Sciatic nerve (tissue), 2 donors: ENCODE data around the gene APOL3. TPM values are rescaled to one million over a fixed set of nuclear protein-coding genes. Genes with fewer than 3 reads are reported as not detected.
"Not testable (repeated sequence)": the region's sequence is repeated elsewhere in the genome, so short reads cannot be mapped to it uniquely, and the experiment has no call there.

ENCODE experiments used
- ATAC-seq: fragments of 200-7000 bp; cut with Tn5 transposase; one replicate; pipeline ENCODE4 v1.9.1; 2020; ENCODE audit warnings: mild to moderate bottlenecking, moderate library complexity
- DNase-seq: peaks from one replicate; pipeline ENCODE4 v3.0.0-alpha.2; 2020; ENCODE audit warnings: low spot score
- intact Hi-C: fragments of 100-400 bp; cut with DNase I; formaldehyde crosslinking; loops from one replicate; pipeline ENCODE4 v1.14.2; 2022
- total RNA-seq: library from RNA; stranded (reverse); fragmentation: NEBNext Ultra II Directional; extraction: Animal tissue kit (Norgen Biotek cat#: 25700); gene quantifications from one replicate; pipeline ENCODE4 v1.2.1, GENCODE V29; 2021
- donor health status: DM: no; HTN: no; CAD: no.
- donor health status: DM: no; HTN: no; CAD: no.

Gene APOL3
- total RNA-seq, 1 donor from 2014 or later = 77.2 TPM

DNA sequence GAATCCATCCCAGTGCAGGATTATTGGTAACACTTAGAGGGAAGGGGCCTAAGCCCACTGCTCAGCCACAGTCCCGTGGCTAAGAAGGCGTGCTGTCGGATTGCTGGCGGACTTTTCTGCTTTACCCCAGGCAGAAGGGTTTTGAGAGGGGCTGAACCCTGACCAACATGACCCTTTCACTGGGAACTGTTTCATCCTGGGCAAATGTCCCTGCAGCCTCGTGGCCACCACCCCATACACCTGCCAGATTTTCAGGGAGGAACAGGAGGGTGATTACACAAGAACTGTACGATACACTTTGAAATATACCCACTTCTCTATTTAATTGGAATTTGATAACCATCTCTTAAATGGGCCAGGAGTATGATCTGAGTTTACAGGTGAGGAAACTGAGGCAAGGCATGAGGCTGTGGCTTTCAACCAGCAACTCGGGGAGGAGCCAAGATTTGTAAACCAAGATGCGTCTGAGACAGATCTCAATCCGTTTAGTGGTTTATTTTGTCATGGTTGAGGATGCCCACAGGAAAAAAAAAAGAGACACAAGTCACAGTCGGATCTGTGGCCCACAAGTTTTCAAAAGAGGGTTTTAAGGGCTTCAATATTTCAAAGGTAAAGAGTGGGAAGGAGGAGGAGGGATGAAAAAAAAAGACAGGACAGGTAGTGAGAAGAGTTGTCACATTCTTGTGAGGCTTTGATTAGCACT lies 6.1 kb upstream of the APOL3 start:
- no peak for ATAC-seq
- no peak for DNase-seq
- intact Hi-C loops = no loop called here

DNA sequence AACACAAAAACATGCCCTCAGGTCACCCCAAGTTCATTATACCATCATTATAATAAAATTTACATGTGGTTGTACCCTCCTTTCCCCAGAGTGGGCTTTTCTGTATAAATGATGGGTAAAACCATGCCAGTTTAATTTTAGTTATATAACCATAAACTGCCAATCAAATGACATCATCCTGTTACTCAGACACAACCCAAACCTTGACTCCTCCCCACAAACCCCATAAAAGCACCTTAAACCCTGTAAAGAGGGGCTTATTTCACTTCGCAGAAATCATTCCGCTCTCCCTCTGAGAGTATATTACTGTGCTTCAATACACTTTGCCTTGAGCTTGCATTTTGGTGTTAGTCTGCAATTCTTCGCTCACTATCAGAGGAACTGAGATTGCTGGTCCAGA lies 5.5 kb upstream of the APOL3 start:
- no peak for ATAC-seq
- DNase-seq = no peak
- intact Hi-C loops = no loop called here

DNA sequence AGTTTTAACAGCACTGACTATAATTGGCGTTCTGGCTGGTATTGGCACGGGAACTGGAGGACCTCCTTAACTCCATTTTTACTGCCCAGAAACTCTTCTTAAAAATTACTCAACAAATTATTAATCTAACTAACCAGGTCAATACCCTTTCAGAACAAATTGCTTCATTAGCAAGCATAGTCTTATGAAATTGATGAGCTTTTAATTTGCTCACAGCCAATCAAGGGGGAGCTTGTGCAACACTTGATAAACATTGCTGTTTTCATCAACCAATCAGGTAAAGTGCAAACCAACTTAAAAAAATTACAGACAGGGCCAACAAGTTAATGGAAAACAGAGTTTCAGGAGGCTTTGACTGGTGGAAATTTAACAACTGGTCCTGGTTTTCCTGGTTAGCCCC lies 4.6 kb upstream of the APOL3 start:
- DNase-seq (no peak), ATAC-seq (no peak)
- intact Hi-C loops = no loop called here

DNA sequence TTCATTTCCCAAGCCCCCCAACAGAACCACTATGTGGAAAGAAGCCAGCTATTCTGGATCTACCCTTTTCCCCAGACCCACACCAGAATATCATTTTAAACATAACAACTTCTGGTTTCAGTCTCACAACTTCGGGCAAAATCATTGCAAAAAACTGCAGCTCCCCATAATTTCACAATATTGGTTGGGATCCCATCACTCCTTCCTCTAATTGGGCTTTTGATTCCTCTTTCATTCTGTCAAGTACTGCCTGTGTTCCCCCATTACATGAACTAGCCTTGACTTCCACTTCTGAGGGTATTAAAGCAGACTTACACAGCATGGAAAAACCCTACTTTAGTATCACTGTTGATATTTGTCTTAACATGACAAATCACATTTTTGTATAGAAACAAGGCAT lies 4.1 kb upstream of the APOL3 start:
- intact Hi-C loops = no loop called here
- ATAC-seq (no peak), DNase-seq (no peak)

DNA sequence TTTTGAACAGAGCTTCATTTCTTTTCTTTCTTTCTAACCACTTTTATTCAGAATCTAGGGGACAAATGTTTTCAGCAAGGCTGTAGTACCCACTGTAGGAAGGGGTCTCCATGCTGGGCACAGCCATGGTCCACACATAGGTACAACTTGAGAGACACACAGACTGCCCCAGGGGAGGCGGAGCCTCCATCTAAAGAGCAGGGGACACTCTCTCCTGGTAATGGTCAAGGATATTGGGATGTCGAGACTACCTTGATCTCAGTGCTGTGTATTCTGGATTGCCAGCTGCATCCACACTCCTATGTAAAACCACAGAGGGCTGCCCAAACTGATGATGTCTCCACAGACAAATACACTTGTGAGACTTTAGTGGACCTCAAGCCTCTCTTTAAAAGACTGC lies 2.9 kb upstream of the APOL3 start:
- ATAC-seq = no peak
- intact Hi-C loops = no loop called here
- DNase-seq = no peak

DNA sequence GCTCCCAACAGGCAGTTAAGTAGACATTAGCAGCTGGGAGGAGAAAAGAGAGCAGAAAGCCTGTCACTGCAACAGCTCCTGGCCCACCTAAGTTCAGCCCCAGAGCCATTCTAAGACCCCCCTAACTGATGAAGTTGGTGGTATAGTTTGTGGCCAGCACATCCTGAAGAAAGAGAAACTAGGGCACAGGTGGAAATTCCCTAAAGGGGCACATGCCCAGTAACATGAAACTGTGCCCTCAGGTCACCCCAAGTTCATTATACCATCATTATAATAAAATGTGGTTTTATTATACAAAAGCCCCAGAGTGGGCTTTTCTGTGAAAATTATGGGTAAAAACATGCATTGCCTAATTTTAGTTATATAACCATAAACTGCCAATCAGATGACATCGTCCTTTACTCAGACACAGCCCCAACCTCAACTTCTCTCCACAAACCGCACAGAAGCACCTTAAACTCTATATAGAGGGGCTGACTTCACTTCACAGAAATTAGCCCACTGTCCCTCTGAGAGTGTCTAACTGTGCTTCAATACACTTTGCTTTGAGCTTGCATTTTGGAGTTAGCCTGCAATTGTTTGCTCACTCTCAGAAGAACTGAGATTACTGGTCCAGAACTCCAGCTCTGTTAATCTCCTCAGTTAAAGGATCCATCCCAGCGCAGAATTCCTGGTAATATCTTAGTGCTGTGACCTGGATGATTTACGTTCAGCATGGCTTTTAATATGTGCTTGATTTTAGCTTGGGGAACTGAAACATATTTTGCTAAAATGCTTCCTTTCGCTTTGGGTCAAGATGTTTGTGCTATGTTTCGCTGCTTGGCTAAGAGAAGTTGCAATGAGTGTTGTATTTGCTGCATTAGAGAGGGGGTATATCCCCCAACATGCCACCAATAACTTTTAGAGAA lies 1.8 kb upstream of the APOL3 start:
- ATAC-seq (no peak), DNase-seq (no peak)
- intact Hi-C loops = no loop called here

DNA sequence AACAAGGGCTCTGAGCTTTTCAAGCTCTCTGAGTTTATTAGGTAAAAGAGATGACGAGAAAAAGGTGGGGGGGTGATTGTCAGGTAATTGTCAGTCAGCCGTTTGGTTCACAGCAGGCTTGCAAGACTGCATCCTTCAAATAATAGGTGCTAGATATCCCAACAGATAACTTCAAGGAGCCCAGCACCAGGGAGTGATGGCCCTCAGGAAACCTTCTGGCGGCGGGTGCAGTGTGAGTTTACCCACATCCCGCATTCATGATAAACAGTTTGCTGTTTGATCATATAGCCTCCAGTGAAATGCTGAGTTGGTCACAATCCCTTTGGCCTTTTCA lies 1.2 kb upstream of the APOL3 start:
- ATAC-seq, intact Hi-C loops, DNase-seq: not testable (repeated sequence)

DNA sequence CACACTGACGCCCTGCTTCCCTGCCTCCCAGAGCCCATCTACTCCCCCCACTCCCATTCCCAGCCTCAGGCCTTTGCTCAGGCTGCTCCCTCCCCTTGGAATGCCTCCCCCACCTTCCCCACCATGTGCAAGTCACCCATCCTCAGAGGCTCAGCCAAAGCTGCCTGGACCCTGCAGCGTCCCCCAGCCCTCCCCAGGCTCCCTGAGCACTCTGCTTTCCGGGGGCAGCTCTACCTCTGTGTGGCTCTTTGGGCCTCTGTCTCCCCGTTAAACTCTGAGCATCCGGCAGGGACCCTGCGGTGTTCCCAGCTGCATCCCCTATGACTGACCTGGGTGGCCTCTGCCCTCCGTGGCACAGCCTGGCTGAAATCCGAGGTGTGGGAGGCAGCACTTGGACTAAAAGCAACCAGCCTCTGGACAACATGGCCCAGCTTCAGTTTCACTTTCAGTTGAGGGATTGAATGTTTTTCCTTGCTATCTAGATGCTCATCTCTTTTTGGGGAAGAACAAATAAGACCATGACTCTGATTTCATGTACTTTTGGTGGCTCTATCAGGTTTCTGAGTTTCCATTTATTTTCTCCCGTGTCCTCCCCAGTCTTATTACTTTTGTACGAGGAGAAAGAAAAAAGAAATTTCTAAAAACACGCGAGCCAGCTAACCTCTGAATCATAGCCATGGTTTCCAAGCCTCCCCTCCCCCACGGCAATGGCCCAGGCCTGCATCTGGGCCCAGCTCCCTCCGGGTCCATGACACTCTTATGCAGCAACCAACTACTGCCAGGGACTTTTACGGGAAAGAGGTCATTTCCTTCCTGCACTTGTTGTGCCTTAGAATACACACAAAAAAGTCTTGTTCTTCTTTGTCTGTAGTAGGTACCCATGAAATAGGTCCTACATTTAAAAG lies 3.8 kb downstream of the APOL3 start:
- peak; percentile 93 for DNase-seq
- ATAC-seq = peak; percentile 84
- intact Hi-C loops = no loop called here

DNA sequence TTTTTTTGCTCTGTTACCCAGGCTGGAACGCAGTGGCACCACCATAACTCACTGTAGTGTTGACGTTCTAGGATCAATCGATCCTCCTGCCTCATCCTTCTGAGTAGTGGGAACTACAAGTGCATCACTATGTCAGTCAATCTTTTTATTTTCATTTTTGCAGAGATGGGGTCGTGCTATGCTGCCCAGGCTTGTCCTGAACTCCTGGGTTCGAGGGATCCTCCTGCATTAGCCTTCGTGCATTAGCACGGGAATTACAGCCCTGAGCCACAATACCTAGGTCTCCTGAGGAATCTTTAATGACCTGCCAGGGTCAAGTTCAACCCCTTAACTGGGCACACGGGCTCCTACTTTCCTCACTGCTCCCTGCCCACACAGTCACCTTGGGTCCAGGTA lies 4.4 kb downstream of the APOL3 start:
- DNase-seq (no peak), ATAC-seq (no peak)
- intact Hi-C loops = no loop called here

DNA sequence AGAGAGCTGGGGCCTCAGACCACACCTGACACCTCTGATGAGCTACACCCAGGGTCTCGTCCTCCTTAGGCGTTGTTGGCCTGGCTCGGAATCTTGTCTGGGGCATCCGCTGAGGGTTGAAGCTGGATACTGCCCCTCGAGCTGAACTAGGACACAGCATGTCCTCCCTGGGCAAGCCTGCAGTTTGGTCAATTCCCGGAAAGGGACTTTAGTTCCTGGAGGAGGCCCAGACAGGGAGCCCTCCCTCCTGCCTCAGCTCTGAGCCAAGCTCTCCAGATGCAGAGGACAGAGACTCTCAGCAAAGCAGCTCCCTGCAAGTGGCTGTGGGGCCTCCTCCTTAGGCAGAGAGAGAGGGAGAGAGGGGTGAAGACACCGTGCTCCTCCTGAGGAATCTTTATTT lies 4.9 kb downstream of the APOL3 start:
- ATAC-seq (peak; percentile 83), DNase-seq (peak; percentile 77)
- intact Hi-C loops = no loop called here

DNA sequence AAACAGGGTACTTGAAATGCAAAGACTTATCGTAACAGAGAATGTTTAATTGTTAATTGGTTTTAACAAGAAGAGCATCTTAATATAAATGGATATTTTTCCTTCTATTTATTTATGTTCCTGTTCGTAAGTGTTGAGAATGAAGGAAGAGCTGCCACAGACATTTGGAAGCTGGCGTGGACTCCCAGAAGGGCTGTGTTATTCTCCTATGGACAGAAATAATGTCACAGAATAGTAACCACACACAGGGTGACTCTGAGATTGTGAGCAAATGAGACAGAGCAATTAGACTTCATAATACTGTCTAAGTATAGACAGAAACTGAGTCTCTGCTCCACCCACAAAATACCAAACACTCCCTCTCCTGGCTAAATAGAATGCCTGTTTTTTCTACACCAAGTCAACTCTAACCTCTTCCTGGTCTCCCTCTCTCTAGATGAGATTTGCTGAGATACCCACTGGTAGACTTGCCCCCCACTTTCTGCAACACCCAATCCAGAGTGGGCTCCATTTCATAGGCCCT lies 6.1 kb downstream of the APOL3 start:
- ATAC-seq (no peak), DNase-seq (no peak)
- intact Hi-C loops = no loop called here

DNA sequence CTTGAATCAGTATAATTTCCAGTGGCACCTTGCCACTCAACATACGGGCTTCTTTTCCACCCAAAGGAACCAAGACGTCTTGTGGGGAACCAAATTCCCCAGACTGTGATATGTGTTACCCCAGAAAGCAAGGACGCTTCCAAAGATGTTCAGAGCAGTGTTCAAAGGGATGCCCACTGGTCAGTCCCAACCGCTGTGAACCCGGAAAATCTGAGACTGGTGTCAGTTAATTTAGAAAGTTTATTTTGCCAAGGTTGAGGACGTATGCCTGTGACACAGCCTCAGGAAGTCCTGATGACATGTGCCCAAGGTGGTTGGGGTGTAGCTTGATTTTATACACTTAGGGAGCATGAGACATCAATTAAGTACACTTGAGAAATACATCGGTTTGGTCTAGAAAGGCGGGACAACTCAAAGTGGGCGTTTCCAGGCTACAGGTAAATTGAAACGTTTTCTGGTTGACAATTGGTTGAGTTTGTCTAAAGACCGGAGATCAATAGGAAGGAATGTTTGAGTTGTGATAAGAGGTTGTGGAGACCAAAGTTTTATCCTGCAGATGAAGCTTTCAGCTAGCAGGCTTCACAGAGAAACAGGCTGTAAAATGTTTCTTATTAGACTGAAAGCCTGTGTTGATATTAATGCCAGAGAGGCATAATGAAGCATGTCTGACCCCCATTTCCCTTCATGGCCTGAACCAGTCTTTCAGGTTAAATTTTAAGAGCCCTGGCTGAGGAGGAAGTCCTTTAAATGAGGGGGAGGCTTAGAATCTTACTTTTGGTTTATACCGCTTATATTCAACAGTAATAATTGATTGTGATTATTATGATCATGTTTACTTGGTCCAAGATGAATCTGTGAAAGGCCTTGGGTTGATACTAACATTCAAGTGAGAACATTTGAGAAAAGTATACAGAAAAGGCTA lies 6.8 kb downstream of the APOL3 start:
- DNase-seq (no peak), ATAC-seq (no peak)
- intact Hi-C loops = no loop called here

DNA sequence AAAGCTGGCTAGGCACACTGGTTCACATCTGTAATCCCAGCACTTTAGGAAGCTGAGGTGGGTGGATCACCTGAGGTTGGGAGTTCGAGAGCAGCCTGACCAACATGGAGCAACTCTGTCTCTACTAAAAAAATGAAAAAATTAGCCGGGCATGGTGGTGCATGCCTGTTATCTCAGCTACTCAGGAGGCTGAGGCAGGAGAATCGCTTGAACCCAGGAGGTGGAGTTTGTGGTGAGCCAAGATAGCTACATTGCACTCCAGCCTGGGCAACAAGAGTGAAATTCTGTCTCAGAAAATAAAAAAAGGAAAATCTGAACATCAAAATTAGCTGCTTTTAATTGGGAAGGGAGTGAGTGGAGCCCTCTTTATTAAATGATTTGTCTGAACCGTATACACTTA lies 7.7 kb downstream of the APOL3 start:
- DNase-seq, intact Hi-C loops, ATAC-seq: not testable (repeated sequence)

DNA sequence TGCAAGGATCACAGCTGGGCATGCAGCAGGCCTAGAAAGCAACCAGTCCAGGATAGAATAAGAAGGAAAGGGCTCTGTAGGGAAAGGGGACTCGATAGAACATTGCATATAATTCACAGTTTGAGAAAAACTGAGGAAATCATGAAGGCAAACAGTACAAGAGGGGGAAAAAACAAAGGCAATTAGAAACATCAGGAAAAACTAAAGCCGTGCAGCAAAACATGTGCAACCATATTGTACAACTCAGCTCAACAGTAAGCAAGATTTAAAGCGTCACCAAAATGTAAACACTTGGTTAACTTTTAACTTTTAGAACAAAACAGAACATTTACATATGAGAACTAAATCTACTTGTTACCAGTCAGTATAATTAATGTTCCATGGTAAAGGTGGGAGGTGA lies 8.5 kb downstream of the APOL3 start:
- no peak for ATAC-seq

DNA sequence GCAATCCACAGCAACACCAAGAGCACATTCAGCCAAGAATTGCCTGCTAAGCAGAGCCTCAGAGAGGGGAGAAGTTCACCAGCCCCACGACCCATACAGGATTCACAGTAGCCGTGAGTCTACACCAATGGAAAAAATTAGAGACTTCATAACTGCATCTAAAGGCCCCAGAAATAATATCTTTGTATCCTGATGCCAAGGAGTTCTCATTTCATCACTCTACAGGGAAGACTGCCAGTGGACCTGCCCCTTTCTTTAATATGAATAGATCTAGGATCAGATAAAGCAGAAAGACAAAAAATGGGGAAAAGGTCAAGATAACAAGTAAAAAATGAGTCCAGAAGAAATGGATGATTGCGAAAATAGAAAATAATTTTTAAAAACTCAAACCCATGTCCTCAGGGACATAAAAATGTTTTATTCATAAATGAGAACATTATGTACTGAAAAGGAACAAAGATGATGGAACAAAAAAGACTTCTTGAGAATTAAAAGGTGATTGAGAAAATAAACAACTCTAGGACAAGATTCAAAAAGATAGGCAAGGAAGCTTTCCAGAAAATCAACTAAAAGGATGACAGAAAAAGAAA lies 9.5 kb downstream of the APOL3 start:
- intact Hi-C loops = no loop called here
- ATAC-seq = peak; percentile 74
- no peak for DNase-seq

More for the DNA sequence above, 8.5 kb downstream of the APOL3 start:
- DNase-seq = no peak
- intact Hi-C loops = no loop called here

DNA sequence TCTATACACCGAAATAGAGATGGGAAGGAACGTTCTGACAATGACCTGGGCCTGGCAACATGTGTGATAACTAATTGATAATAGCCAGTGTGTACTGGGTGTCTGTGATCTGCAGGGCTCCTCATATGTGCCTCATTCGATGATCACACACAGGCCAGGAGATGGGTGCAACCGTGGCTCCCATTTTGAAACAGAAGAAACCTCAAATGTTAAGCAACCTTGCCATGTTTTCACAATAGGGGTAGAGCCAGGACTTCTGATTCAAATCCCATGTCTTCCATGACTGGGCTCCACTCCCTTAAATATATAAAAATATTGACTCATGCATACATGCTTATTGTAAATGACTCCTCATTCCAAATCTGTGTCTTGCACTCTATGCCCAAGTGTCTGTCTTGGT lies 11.1 kb downstream of the APOL3 start:
- no peak for DNase-seq
- intact Hi-C loops = no loop called here
- no peak for ATAC-seq

DNA sequence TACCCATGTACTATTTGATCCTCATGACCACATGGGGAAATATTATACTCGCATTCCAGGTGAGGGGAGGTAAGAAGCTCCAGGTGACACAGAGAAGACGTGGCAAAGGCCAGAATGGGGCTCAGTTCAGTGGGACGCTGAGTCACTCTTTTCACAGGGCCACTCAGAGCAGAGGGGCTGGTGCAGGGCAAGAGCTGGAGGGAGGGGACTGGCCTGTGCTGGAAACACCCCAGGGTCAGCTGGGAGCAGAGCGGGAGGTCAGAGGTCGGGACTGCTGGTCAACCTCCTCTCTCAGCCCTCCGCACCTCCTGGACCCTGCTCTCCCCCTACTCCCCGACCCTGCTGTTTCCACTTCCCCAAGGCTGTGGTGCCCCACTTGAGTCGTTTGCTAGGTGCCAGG lies 12.1 kb downstream of the APOL3 start:
- no peak for DNase-seq
- no peak for ATAC-seq
- intact Hi-C loops = no loop called here

DNA sequence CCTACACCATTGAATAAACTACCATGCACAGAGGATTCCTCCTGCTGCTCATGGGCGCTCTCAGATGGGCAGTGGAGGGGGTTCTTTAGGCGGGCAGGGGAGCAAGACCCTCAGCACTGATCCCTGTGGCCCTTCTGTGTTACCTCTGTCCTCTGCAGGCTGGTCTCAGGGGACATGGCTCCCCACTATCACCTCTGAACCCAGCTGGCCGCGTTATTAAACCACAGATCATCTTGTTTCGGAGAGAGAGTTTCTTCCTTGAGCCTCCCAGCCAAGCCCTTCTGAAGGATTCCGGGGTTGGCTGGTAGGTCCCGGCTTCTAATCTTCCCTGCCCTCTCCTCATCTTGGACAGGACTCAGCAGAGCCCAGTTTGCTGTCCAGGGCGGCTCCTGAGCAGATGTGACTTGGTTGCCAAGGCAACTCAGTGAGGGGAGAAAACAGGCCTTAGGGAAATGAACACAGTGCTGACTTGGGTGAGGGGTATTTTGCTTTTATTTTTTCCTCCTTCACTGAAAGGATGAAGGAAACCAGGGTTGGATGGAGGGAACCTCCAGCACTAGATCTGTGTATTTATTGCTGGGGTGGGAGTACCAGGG lies 13.3 kb downstream of the APOL3 start:
- peak; percentile 46 for DNase-seq
- ATAC-seq = peak; percentile 11
- intact Hi-C loops = no loop called here
